DND-41 (cell line): ENCODE data around the gene ABCA13.

Experiments used
- ATAC-seq: fragments of 200-7000 bp; cut with Tn5 transposase; 3 replicates; pipeline ENCODE4 v1.9.1; 2021; ENCODE audit warnings: low read depth; ENCODE audit not compliant: insufficient read depth
- DNase-seq: peaks from one replicate; pipeline ENCODE4 v3.0.0-alpha.2; 2020
- H2AFZ ChIP-seq: 2 replicates; pipeline ENCODE4 v1.6.0; 2012; ENCODE audit warnings: low read depth, low read length
- H3K27ac ChIP-seq: 2 replicates; pipeline ENCODE4 v1.5.1; 2012; ENCODE audit warnings: low read length, inconsistent platforms
- H3K27me3 ChIP-seq: fragments of 200-600 bp; sonication (generic); 2 replicates; pipeline ENCODE4 v1.6.0; 2012; ENCODE audit warnings: low read length, mild to moderate bottlenecking, inconsistent platforms; ENCODE audit not compliant: insufficient read depth, poor library complexity
- H3K36me3 ChIP-seq: 2 replicates; pipeline ENCODE4 v1.5.1; 2012; ENCODE audit warnings: low read length, inconsistent platforms; ENCODE audit not compliant: insufficient read depth
- H3K4me1 ChIP-seq: 2 replicates; pipeline ENCODE4 v1.5.1; 2012; ENCODE audit warnings: mild to moderate bottlenecking, low read length; ENCODE audit not compliant: insufficient read depth
- H3K4me2 ChIP-seq: 2 replicates; pipeline ENCODE4 v1.6.0; 2012; ENCODE audit warnings: mild to moderate bottlenecking, moderate library complexity, low read length, inconsistent platforms; ENCODE audit not compliant: insufficient read depth
- H3K4me3 ChIP-seq, 2 experiments: fragments of 200-600 bp in 1 of 2; shearing (Covaris generic) in 1 of 2; 2 replicates each; pipeline ENCODE4 v1.5.1; 2012 to 2016; ENCODE audit warnings: inconsistent platforms in 2 of 2, low read length in 2 of 2, mild to moderate bottlenecking in 2 of 2, low read depth in 1 of 2, moderate library complexity in 1 of 2
- H3K79me2 ChIP-seq: 2 replicates; pipeline ENCODE4 v1.6.0; 2012; ENCODE audit warnings: low read length, inconsistent platforms; ENCODE audit not compliant: insufficient read depth
- H3K9ac ChIP-seq: 2 replicates; pipeline ENCODE4 v1.6.0; 2012; ENCODE audit warnings: low read depth, mild to moderate bottlenecking, inconsistent platforms, low read length, moderate library complexity
- H3K9me3 ChIP-seq: 2 replicates; pipeline ENCODE4 v1.5.1; 2012; ENCODE audit warnings: low read length, moderate library complexity, mild to moderate bottlenecking, inconsistent platforms; ENCODE audit not compliant: insufficient read depth, severe bottlenecking
- H4K20me1 ChIP-seq: 2 replicates; pipeline ENCODE4 v1.6.0; 2012; ENCODE audit warnings: low read length; ENCODE audit not compliant: insufficient read depth
- EZH2 ChIP-seq: IDR thresholded peaks from 3 replicates; pipeline ENCODE4 v1.6.1; 2012; ENCODE audit warnings: borderline replicate concordance, low read depth, mild to moderate bottlenecking, moderate library complexity, low read length, inconsistent platforms; ENCODE audit not compliant: severe bottlenecking
- TF ChIP-seq, protein P1 (sequence below): IDR thresholded peaks from 2 replicates; pipeline ENCODE4 v1.5.1; 2012; ENCODE audit warnings: borderline replicate concordance, low read length, moderate library complexity, mild to moderate bottlenecking; ENCODE audit not compliant: poor library complexity, severe bottlenecking; ENCODE audit errors: extremely low read depth

ABCA13 gene

DNA sequence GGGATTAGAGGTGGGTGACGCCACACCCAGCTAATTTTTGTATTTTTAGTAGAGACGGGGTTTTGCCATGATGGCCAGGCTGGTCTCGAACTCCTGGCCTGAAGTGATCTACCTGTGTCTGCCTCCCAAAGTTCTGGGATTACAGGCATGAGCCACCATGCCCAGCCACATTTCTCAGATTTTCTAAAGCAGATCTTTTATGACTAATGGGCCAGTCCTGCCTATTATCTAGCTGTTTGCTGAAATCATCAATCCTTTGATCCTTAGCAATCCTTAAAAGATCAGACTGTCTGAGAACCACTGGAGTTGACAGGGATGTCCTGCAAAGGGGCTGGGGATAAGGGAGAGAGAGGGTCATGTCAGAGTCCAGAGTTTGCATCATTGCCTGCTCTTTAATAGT is 21.2 kb upstream of the ABCA13 start:
- H2AFZ ChIP-seq, result no peak overlapping the region
- H3K79me2 ChIP-seq, result no peaks in the 10 kb centered on the region
- H4K20me1 ChIP-seq, result no peaks in the 10 kb centered on the region
- TF ChIP-seq EZH2, result no peak
- TF ChIP-seq, protein P1, sequence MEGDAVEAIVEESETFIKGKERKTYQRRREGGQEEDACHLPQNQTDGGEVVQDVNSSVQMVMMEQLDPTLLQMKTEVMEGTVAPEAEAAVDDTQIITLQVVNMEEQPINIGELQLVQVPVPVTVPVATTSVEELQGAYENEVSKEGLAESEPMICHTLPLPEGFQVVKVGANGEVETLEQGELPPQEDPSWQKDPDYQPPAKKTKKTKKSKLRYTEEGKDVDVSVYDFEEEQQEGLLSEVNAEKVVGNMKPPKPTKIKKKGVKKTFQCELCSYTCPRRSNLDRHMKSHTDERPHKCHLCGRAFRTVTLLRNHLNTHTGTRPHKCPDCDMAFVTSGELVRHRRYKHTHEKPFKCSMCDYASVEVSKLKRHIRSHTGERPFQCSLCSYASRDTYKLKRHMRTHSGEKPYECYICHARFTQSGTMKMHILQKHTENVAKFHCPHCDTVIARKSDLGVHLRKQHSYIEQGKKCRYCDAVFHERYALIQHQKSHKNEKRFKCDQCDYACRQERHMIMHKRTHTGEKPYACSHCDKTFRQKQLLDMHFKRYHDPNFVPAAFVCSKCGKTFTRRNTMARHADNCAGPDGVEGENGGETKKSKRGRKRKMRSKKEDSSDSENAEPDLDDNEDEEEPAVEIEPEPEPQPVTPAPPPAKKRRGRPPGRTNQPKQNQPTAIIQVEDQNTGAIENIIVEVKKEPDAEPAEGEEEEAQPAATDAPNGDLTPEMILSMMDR, result no peak
- no peak overlapping the region for H3K9ac ChIP-seq
- no peaks in the 10 kb centered on the region for H3K36me3 ChIP-seq
- H3K9me3 ChIP-seq, result no peaks in the 10 kb centered on the region
- no peak for DNase-seq
- H3K4me2 ChIP-seq, result no peak overlapping the region
- no peak overlapping the region for H3K4me3 ChIP-seq
- H3K27ac ChIP-seq, result no peak overlapping the region
- no peak for ATAC-seq
- H3K27me3 ChIP-seq, result no peaks in the 10 kb centered on the region
- H3K4me1 ChIP-seq, result no peaks in the 10 kb centered on the region

DNA sequence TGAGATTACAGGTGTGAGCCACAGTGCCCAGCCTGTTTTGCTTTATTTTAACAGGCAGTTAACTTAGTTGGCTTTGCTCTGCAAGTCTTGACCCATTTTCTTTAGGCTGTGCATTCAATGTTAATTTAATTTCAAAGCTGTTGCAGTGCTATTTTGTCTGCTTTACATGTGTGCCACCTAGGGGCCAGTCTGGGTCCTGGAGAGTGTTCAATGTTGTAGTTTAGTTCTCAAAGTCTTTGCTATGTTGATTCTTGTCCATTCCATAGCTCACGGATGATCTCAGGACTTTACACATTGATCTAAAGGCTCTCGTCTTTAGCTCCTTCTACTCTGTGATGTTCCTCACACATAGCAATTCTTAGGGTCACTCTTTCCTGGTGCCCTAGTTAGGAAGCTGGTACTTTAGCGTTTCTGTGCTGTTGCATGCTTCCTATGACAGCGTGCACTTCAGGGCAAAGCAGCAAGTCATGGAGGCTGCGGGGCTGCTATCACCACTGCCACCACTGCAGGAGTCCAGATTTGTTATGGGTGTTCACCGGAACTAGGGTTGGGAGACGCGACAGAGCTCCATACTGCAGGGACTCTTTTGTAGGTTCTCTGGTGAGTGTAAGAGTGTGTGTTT is 16.4 kb upstream of the ABCA13 start:
- no peak for ATAC-seq
- TF ChIP-seq, protein P1, result peak; percentile 12
- no peak for TF ChIP-seq EZH2

DNA sequence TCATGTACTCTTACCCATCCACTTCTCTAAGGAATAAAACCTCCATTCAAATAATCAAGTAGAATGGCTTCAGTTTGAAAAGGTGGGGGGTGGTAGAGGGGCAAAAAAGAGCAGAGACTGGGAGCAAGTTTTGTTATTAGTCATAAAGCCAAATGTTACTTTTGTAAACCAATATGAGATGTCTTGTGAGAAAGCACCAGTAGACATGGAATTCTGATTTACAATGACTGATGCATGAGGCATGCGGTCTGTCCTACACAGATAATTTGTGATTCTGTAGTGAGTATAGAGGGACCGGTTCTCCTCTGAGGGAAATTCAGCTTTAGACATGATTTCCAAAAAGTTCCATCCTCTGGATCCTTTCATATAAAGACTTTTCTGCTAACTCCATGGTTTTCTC is 12.9 kb upstream of the ABCA13 start:
- Histone ChIP-seq H2AFZ (no peak overlapping the region), H3K9ac (no peak overlapping the region), H3K4me1 (no peaks in the 10 kb centered on the region), H3K4me3 (no peak overlapping the region), H3K27ac (no peak overlapping the region), H3K4me2 (no peak overlapping the region), H3K27me3 (no peaks in the 10 kb centered on the region), H3K9me3 (peaks cover 3% of the 10 kb centered on the region), H3K79me2 (no peaks in the 10 kb centered on the region), H3K36me3 (no peaks in the 10 kb centered on the region), H4K20me1 (no peaks in the 10 kb centered on the region)
- TF ChIP-seq, protein P1, result no peak
- no peak for TF ChIP-seq EZH2
- DNase-seq, result no peak
- ATAC-seq, result no peak

More for the DNA sequence above, 16.4 kb upstream of the ABCA13 start:
- Histone ChIP-seq H3K4me1 (no peaks in the 10 kb centered on the region), H3K9me3 (no peaks in the 10 kb centered on the region), H3K9ac (no peak overlapping the region), H3K27ac (no peak overlapping the region), H2AFZ (no peak overlapping the region), H3K4me3 (no peak overlapping the region), H3K4me2 (no peak overlapping the region), H3K36me3 (no peaks in the 10 kb centered on the region), H3K79me2 (no peaks in the 10 kb centered on the region), H4K20me1 (no peaks in the 10 kb centered on the region), H3K27me3 (no peaks in the 10 kb centered on the region)
- DNase-seq, result no peak
